HG03460 (cell line): ENCODE measurements around the gene SLC35B1.

Experiments used
- ATAC-seq: cut with Tn5 transposase; IDR thresholded peaks from one replicate; pipeline ENCODE4 v1.9.1; 2021; ENCODE audit not compliant: unreplicated experiment

Gene SLC35B1

DNA sequence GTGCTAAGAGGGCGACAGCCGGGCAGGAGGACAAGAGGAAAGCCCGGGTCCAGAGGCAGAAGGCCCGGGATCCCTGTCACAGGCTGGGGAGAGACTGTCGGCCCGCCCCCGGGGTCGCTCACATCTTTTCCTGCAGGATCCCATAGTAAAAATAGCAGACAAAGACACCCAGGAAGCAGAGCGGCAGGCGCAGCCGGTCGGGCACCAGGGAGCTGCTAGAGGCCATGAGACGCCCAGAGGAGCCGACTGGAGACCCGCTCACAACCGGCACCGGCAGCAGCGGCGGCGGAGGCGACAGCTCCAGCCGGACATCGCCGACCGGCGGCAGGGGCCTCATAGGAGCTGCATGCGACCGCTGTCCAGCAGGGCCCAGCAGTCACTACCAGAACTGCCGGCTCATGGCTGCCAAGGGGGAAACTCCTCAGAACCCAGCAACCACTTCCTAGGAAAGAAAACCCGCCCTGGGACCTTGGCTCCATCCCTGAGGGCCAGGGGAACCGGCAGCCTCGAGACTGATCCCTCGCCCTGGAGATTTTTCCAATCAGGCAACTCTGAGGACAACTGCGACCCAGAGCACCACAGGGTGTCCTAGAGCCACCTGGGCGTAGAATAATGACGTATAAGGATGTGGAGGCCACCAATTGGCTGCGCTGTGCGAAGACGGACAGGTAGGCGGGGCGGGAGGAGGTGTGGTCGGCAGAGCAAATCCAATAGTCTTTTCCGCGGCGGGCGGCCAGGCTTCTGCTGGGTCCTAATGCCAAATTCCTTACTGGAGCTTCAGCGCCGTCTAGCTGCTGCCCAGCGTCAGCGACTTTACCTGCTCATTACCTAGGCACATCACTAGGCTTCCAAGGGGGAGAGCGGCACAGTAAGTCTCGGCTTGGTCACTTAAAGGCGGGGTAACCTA is at the start of gene SLC35B1:
Gene SLC35B1, minus strand, starts transcription at position 357 of the 907 bp plus-strand sequence. Its CDS starts 131 bp downstream, at position 226.
- ATAC-seq, result peak; percentile 83

GRCh38 chr17:49757151-49757777 is 49.5 kb upstream of the SLC35B1 start:
- ATAC-seq, result no peak

DNA sequence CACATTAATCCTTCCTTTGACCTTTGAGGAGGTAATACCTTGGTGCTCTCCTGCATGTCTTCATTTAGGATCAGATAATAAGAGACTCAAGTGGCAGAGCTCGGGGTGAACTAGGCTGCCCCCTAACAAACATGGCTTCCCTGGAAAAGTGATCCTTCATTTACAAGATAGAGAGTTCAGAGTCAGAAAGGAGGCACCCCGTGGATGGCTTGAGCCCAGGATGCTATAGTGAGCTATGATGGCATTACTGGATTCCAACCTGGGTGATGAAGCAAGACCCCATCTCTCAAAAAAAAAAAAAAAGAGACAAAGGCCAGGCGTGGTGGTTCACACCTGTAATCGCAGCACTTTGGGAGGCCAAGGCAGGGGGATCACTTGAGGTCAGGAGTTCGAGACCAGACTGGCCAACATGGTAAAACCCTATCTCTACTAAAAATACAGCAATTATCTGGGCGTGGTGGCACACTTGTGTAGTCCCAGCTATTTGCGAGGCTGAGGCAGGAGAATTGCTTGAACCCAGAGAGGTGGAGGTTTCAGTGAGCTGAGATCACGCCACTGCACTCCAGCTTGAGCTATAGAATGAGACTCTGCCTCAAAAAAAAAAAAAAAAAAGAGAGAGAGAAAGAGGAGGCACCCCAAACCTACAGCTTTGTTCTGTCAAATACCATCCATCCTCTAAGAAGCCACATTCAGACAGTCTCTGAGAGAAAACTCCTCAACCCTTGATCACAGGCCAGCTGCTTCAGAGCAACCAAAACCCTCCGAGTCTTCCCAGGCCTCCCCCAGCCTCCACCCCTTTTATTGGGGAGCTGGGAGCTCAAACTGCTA is 48.8 kb upstream of the SLC35B1 start:
- no peak for ATAC-seq

GRCh38 chr17:49755663-49756283 is 48.0 kb upstream of the SLC35B1 start:
- no peak for ATAC-seq

- no peak for ATAC-seq
Measured at GRCh38 chr17:49753959-49754391, 46.2 kb upstream of the SLC35B1 start.

DNA sequence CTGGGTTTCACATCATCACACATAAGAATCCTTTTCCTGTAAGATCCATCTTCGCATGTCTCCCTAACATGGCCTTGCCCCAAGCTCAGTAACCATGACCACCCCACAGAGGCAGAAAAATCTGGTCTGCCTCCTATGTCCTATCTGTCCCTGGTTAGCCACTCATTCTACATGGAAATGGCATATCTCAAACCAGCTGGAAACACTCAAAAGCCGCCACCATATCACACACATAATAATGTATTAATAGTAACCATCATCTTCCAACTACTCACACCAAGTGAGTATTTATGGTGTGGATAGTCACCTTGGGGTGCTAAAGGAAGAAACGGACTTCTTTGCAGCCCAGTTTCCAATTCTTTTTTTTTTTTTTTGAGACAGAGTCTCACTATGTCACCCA is 44.7 kb upstream of the SLC35B1 start:
- ATAC-seq, result no peak

GRCh38 chr17:49749730-49750129 is 42.0 kb upstream of the SLC35B1 start:
- ATAC-seq, result no peak

GRCh38 chr17:49748791-49749190 is 41.0 kb upstream of the SLC35B1 start:
- ATAC-seq, result peak; percentile 77

DNA sequence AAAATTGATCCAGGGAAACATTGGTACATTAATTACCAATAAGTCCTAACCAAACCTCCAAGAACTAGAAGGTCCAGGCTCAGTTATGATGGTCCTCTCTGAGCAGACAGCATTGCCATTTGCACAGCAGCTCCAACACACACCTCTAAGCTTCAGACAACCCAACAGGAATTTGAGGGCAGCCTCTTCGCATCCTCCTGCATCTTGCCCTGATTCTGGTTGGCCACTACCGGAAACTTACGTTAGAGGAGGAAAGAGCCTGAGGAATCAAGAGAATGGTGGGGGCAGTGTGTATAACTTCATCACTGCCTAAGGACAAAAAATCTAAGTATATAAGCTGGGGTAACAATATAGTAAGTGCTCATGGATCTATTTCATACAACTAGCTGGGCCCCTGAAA is 40.5 kb upstream of the SLC35B1 start:
- ATAC-seq, result no peak

- ATAC-seq, result no peak
Measured at GRCh38 chr17:49747632-49748031, 39.9 kb upstream of the SLC35B1 start.

DNA sequence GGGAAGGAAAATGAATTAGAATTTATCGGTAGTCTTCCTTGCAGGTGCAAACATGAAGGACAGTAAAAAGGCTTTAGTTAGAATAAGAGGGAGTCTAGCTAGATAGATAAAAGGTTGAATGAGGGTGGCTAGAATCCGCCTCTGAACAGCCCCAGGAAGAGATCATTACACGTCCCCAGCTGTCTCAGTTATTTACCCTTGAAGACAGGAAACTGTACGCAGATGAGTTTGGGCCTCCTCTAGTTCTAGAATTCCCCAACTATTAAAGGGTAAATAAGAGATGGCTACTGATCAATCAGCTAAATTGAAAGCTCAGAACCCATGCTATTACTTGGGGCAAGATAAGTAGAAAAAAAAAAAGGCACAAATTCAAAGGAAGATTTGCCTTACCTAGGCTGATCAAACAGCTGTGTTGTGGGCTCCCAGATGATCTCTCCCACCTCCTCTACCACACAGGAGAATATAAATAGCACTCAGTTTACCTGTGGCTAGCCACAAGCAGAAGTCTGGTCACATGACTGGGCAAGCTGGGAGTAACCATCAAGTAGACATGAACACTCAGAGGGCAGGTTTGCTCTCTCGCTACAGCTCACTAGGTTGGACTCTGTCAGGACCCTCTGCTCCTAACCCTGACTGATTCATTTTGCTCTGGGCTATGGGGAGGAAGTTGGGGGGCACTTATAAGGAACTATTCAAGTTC is 39.2 kb upstream of the SLC35B1 start:
- ATAC-seq, result peak; percentile 43

DNA sequence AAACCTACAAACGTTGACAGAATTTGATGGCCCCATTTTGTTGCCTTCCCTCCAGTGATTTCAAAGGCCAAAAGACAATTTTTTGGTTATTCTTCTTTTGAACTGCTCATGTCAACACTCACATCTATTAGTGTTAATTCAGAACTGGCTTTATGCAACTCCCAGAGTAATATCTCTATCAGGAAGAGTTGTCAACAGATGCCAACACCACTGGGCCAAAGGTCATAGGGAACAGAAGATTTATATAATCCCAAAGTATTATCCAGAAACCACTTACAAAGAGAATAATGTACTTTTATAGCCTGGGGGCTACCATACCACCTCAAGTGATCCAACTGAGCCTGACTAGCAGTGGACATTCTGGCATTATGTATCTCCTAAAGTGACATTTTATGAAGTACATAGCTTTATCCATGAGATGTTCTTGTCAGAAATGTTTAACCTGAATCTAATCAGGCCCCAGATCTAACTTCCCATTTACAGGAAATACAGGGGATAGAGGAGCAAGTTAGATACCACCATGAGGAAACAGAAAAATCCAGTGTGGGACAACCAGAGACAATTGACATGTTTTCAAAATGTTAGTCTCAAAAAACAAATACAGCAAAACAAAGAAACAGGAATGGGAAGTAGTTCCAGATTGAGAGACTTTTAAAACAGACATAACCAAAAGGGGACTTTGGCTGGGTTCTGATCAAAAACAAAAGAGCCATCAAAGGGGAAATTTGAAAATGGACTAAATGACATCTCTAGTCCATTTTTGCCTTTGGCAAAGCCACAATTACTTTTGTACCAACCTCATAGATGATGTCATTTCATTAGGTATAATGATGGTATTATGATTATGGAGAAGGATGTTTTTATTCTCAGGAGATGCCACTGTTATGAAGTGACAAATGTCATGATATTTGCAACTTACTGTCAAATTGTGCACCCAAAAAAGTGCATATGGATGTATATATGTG is 37.7 kb upstream of the SLC35B1 start:
- ATAC-seq, result no peak

- ATAC-seq, result no peak
Measured at GRCh38 chr17:49742166-49742638, 34.4 kb upstream of the SLC35B1 start.

DNA sequence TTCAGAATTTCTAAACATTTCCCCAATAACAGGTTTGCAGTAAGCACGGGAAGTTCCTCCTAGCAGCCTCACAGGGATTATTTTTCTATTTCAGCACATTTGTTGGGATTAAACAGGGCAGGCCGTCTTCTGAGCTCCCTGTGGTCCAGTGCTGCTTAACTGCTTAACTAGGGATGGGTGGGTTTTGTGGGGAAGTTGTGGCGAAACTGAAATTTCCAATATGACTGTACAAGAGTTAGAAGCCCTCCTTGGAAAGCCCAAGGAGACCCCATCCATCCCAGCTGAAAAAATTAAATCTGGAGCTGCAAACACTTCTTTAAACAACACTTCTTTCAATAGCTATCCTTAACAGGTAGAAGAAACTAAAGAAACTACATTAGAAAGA is 33.9 kb upstream of the SLC35B1 start:
- ATAC-seq, result no peak

- ATAC-seq, result no peak
Measured at GRCh38 chr17:49741009-49741691, 33.4 kb upstream of the SLC35B1 start.

DNA sequence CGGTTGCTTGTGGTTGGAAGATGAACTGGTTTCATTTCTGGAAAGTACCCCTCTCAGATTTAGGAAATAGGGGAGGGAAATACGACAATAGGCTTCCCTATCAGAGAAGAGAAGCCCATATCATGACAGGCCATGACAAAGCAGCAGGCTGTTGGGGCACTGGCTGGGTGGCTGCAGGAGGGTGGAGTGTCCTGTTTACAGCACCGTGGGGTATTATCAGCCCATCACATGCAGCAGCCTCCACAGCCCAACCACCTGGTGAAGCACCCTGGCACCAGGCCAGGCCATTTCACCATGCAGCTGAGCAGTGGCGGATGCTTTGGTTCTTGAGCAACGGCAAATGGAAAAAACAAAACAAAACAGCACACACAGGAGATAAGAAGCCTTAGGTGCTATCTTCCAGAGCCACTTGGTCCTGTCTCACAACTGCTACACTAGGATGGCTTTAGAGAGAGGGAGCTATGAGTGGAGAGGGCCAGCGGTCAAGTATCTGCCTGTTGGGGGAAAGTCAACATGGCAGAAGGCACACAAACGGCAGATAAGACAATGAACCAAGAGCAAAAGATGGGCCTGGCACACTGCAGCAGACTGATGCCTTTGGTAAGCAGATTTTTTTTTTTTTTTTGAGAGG is 32.0 kb upstream of the SLC35B1 start:
- ATAC-seq, result peak; percentile 50

DNA sequence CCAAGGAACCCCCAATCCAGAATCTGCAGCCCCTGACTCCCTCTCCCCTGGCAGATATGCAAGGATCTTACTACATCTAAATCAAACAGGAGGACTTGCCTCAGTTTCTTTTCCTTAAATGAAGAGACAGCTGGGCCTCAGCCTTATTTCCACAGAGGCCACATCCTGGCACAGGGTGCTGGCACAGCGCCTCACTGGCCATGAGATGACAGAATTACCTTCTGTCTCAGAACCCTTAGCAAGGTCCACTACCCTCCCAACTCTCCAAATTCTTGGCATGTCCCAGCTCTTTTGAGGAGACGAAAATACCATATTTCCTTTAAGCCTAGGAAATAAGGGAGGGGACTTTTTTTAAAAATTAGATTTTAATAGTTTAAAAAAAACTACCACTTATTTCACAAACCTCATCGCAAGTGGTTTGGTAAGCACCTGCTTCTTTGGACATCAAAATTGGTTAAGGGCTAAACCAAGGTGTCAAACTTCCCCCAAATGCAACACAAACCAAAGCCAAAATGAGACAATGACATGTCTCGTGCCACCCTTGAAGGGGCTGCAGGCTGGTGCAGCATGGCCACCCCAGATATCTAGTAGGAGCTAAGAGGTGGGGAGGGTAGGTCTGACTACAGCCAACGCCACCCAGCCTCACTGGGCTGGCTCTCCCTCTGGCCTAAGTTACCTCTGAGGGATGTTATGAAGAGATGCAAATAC is 30.8 kb upstream of the SLC35B1 start:
- ATAC-seq, result no peak
